GM12878 (cell line): Measurements from ENCODE around the gene LZTFL1. TPM values are rescaled to one million over a fixed set of nuclear protein-coding genes. Genes with fewer than 3 reads are reported as not detected.

Source experiments
- ATAC-seq: fragments of 200-7000 bp; cut with Tn5 transposase; 3 replicates; pipeline ENCODE4 v1.9.1; 2020; ENCODE audit warnings: mild to moderate bottlenecking, moderate library complexity
- BruUV-seq: library from RNA; stranded (reverse); fragments of 400-500 nt; replicated peaks from 2 replicates; lab custom pipeline; 2021; lab: Mats Ljungman, UMichigan
- CTCF ChIA-PET: fragments of 300-600 bp; sonication (Branson Sonifier 250); formaldehyde crosslinking; extraction: SDS; loops from one replicate; lab custom pipeline; 2021; ENCODE audit warnings: inconsistent platforms; lab: Yijun Ruan, JAX
- POLR2A ChIA-PET: fragments of 350-600 bp; formaldehyde crosslinking; extraction: SDS; loops from one replicate; lab custom pipeline; 2021; ENCODE audit warnings: inconsistent platforms; lab: Charles Lee
- RAD21 ChIA-PET: fragments of 300-600 bp; sonication (Branson Sonifier 250); formaldehyde crosslinking; loops from one replicate; lab custom pipeline; 2023; ENCODE audit warnings: antibody characterized with exemption; ENCODE audit not compliant: unreplicated experiment; lab: Charles Lee
- SMC1A ChIA-PET: fragments of 300-600 bp; sonication (Branson Sonifier 250); formaldehyde crosslinking; loops from one replicate; lab custom pipeline; 2023; ENCODE audit not compliant: unreplicated experiment, uncharacterized antibody; lab: Charles Lee
- DNase-seq: peaks from one replicate; pipeline ENCODE4 v3.0.0-alpha.2; 2011; ENCODE audit warnings: low read depth, low spot score
- FAIRE-seq: peaks from 3 replicates; lab custom pipeline; 2011; peaks lifted over from hg19 to GRCh38; lab: Jason Lieb, UNC
- H2AFZ ChIP-seq: 2 replicates; pipeline ENCODE4 v1.6.0; 2011; ENCODE audit warnings: low read depth, low read length, control low read depth; ENCODE audit not compliant: control insufficient read depth
- H3K27ac ChIP-seq: 2 replicates; pipeline ENCODE4 v1.5.1; 2011; ENCODE audit warnings: control low read depth; ENCODE audit not compliant: control insufficient read depth, insufficient read depth
- H3K27me3 ChIP-seq, 2 experiments: replicated peaks in 1 of 2; 2 replicates each; pipeline versions ENCODE4 v1.6.0 to v1.6.1; 2011; ENCODE audit warnings: low read length in 1 of 2; ENCODE audit not compliant: control insufficient read depth in 2 of 2, insufficient read depth in 2 of 2
- H3K36me3 ChIP-seq, 2 experiments: 2 replicates each; pipeline ENCODE4 v1.5.1; 2011; ENCODE audit warnings: low read length in 1 of 2; ENCODE audit not compliant: control insufficient read depth in 2 of 2, insufficient read depth in 2 of 2
- H3K4me1 ChIP-seq: 2 replicates; pipeline ENCODE4 v1.6.1; 2011; ENCODE audit warnings: mild to moderate bottlenecking, low read length, moderate library complexity, mixed read lengths; ENCODE audit not compliant: control insufficient read depth, insufficient read depth
- H3K4me2 ChIP-seq: 2 replicates; pipeline ENCODE4 v1.6.0; 2011; ENCODE audit warnings: control low read depth; ENCODE audit not compliant: control insufficient read depth, insufficient read depth
- H3K4me3 ChIP-seq: fragments of 200-600 bp; sonication (generic); 2 replicates; pipeline ENCODE4 v1.5.1; 2016
- H3K79me2 ChIP-seq: 2 replicates; pipeline ENCODE4 v1.6.0; 2011; ENCODE audit warnings: low read length; ENCODE audit not compliant: control insufficient read depth, insufficient read depth
- H3K9ac ChIP-seq: 2 replicates; pipeline ENCODE4 v1.8.0; 2011; ENCODE audit warnings: low read length, control low read depth, mixed read lengths; ENCODE audit not compliant: control insufficient read depth, insufficient read depth
- H3K9me3 ChIP-seq: replicated peaks from 3 replicates; pipeline ENCODE4 v1.5.1; 2011; ENCODE audit warnings: mild to moderate bottlenecking, low read length; ENCODE audit not compliant: control insufficient read depth, insufficient read depth
- H4K20me1 ChIP-seq: 2 replicates; pipeline ENCODE4 v1.6.0; 2011; ENCODE audit not compliant: control insufficient read depth, insufficient read depth
- BRCA1 ChIP-seq: IDR thresholded peaks from 2 replicates; pipeline ENCODE4 v1.6.1; 2011; ENCODE audit warnings: low read depth, low read length, improper control_type of control experiment
- CHD4 ChIP-seq: fragments of 200-600 bp; sonication (generic); IDR thresholded peaks from 2 replicates; pipeline ENCODE4 v1.6.1; 2016; ENCODE audit warnings: mild to moderate bottlenecking
- ESRRA ChIP-seq: IDR thresholded peaks from 2 replicates; pipeline ENCODE4 v1.6.1; 2012; ENCODE audit warnings: mild to moderate bottlenecking, low read length, improper control_type of control experiment
- GATAD2B ChIP-seq: fragments of 450-650 bp; conservative IDR thresholded peaks from 2 replicates; pipeline ENCODE4 v1.6.1; 2017; ENCODE audit warnings: low read depth, mild to moderate bottlenecking, moderate library complexity
- IRF4 ChIP-seq: IDR thresholded peaks from 2 replicates; pipeline ENCODE4 v1.6.1; 2011; ENCODE audit warnings: low read depth, low read length
- KAT2A ChIP-seq: conservative IDR thresholded peaks from 2 replicates; pipeline ENCODE4 v1.6.1; 2011; ENCODE audit warnings: low read depth, low read length; ENCODE audit not compliant: control insufficient read depth
- MYB ChIP-seq: fragments of 150-350 bp; IDR thresholded peaks from 2 replicates; pipeline ENCODE4 v1.6.1; 2014; ENCODE audit warnings: mild to moderate bottlenecking, low read depth, low read length, borderline replicate concordance
- NFYA ChIP-seq: IDR thresholded peaks from 2 replicates; pipeline ENCODE4 v1.6.1; 2011; ENCODE audit warnings: low read depth, mild to moderate bottlenecking, low read length, improper control_type of control experiment, borderline replicate concordance
- NRF1 ChIP-seq: conservative IDR thresholded peaks from 2 replicates; pipeline ENCODE4 v1.6.1; 2011; ENCODE audit warnings: mild to moderate bottlenecking, low read depth, low read length, improper control_type of control experiment
- RAD51 ChIP-seq: fragments of 450-650 bp; IDR thresholded peaks from 2 replicates; pipeline ENCODE4 v1.6.1; 2016; ENCODE audit warnings: moderate library complexity, mild to moderate bottlenecking, inconsistent platforms
- WGBS: methylation state at CpG from one replicate; pipeline ENCODE4 v1.1.6; 2016; ENCODE audit warnings: low lambda C conversion rate; ENCODE audit not compliant: insufficient replicate concordance, insufficient coverage; ENCODE audit errors: missing lambda C conversion rate; 5-methylcytosine and 5-hydroxymethylcytosine counted together
- in situ Hi-C: fragments of 300-500 bp; cut with MboI; formaldehyde crosslinking; loops from 9 replicates; pipeline ENCODE4 v1.14.3; 2018; ENCODE audit warnings: mixed read lengths
- intact Hi-C: fragments of 100-400 bp; cut with micrococcal nuclease; formaldehyde crosslinking; loops from one replicate; pipeline ENCODE4 v1.14.2; 2022; ENCODE audit not compliant: unreplicated experiment
- polyA plus RNA-seq, 11 experiments: library from polyadenylated mRNA; depleted of rRNA in 4 of 11; unstranded in 6 of 11; stranded (reverse) in 5 of 11; fragments of >200 nt; fragmentation: Nextera tagmentation in 4 of 11; fragmentation: Illumina TruSeq in 1 of 11; extraction: Ambion mirVana in 4 of 11; extraction: Trizol in 1 of 11; gene quantifications; 1 replicate in 1 of 11; 2 replicates in 10 of 11; pipeline versions ENCODE4 v1.2.1 to v1.2.3, GENCODE V29; 2011 to 2016; ENCODE audit warnings: inconsistent platforms in 2 of 11, missing spikeins in 2 of 11, low read depth in 1 of 11
- total RNA-seq, 4 experiments: library from RNA; depleted of rRNA in 3 of 4; stranded (reverse); fragments of >200 nt in 3 of 4; fragmentation: Illumina TruSeq in 1 of 4; extraction: Trizol in 1 of 4; gene quantifications; 2 replicates each; pipeline versions ENCODE4 v1.2.1 to v1.2.3, GENCODE V29; 2013 to 2021
- TF ChIP-seq, protein P1 (sequence below): fragments of 450-650 bp; IDR thresholded peaks from 2 replicates; pipeline ENCODE4 v1.6.1; 2016; ENCODE audit warnings: mild to moderate bottlenecking
- TF ChIP-seq, protein P2 (sequence below): fragments of 450-650 bp; IDR thresholded peaks from 2 replicates; pipeline ENCODE4 v1.6.1; 2016; ENCODE audit warnings: mild to moderate bottlenecking, moderate library complexity, borderline replicate concordance
- TF ChIP-seq, protein P3 (sequence below): IDR thresholded peaks from 2 replicates; pipeline ENCODE4 v1.6.1; 2011; ENCODE audit warnings: borderline replicate concordance, low read depth, mild to moderate bottlenecking, moderate library complexity, mixed read lengths, low read length; ENCODE audit not compliant: insufficient read depth; ENCODE audit errors: extremely low read length
- TF ChIP-seq, protein P4 (sequence below): IDR thresholded peaks from 2 replicates; pipeline ENCODE4 v1.6.1; 2011; ENCODE audit warnings: low read depth, mild to moderate bottlenecking, low read length, moderate library complexity, borderline replicate concordance; ENCODE audit errors: extremely low read depth

Gene LZTFL1
- total and polyA plus RNA-seq, 10 of the 15 experiments (the other 5 are each of a cell fraction or from before 2014, with no cell fraction given) = 9.8 to 74.1 (median 11.9) TPM

DNA sequence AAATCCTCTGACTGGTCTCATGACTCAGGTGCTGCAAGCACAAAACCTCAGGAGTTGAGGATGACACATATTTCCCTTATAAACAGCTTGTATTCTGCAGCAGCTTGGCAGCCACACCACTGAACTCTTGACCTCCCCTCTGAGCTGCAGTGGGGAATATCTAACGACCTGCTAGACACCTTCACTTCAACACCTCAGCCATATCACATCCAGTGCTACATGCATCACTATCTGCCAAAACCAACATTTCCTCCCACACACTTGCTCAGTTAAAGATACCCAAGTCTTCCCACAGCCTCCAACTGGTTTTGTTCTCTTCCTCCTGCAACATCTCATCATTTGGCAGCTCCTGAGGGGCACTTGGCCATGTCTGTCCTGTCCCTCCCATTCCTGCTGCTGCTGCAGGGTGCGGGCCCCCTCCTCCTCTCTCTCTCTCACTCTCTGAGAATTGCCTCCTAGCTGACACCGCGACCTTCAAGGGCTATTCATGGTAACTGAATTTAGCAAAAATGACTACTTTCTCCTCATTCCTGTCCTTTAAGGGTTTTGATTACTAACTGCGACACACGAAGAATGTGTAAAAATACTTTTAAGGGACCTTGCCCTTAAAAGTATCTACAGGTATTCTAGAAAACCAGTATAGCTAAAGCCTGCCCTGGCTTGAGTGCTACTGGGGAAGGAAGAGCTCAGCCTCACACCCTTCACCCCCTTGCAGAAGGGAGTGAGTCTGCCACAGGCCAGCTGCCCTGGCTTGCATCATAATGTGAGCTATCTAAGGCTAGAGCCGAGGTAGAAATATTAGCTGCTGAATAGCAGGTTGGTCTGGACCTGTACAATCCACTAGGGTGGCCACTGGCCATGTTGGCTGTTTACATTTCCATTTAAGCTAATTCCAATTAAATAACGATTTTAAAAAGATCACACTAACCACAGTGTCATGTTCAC is 39.4 kb upstream of the LZTFL1 start:
- Histone ChIP-seq H3K9me3 (no peaks in the 10 kb centered on the region), H3K9ac (no peak overlapping the region; the same call in 1 of the 2 replicates), H3K36me3 (peaks cover 0 to 2% of the 10 kb centered on the region in 2 experiments; a peak in 2 of 4 replicates), H2AFZ (no peak overlapping the region), H3K27me3 (peaks cover 0 to 3% of the 10 kb centered on the region in 2 experiments; a peak in 1 of 4 replicates), H3K27ac (0 out of 2 replicates have a peak overlapping the region, but pooled peaks have one; percentile 28), H3K4me1 (peaks cover 42% of the 10 kb centered on the region), H3K4me2 (peak overlapping the region; percentile 45; the same call in 1 of the 2 replicates), H3K4me3 (no peak overlapping the region), H4K20me1 (no peaks in the 10 kb centered on the region), H3K79me2 (no peaks in the 10 kb centered on the region)
- WGBS = 37% methylated on average over 8 of the region's 8 CpGs
- intact Hi-C loops (loop anchor here (1.0 kb wide), 2 partner anchors 16 to 34 kb away; no protein-coding TSS in a partner anchor), in situ Hi-C loops (no loop called here)
- no TSS peak for BruUV-seq
- DNase-seq (no peak), ATAC-seq (peak; percentile 70), FAIRE-seq (peak; percentile 65)
- ChIA-PET RAD21 (interaction anchor here (0.5 to 12.3 kb wide), 24 partner anchors 10 to 489 kb away, joined by 3 to 229 read pairs (median 5); partner anchors contain the start of gene LZTFL1), POLR2A (interaction anchor here (0.6 to 6.5 kb wide), 11 partner anchors 9 to 38 kb away, joined by 3 to 95 read pairs (median 10); no protein-coding TSS in a partner anchor), SMC1A (interaction anchor here (0.7 to 11.2 kb wide), 19 partner anchors 10 to 488 kb away, joined by 3 to 199 read pairs (median 4); no protein-coding TSS in a partner anchor), CTCF (interaction anchor here (0.8 to 2.7 kb wide), 16 partner anchors 11 to 195 kb away, joined by 3 to 23 read pairs (median 5); no protein-coding TSS in a partner anchor)
- TF ChIP-seq IRF4 = no peak; the same call in 1 of the 2 replicates
- TF ChIP-seq BRCA1 = no peak
- TF ChIP-seq NRF1 = no peak
- no peak for TF ChIP-seq ESRRA
- TF ChIP-seq RAD51 = peak; percentile 16; the same call in 1 of the 2 replicates
- TF ChIP-seq KAT2A = no peak
- TF ChIP-seq MYB = 0 out of 2 replicates have a peak, but pooled peaks have one; percentile 44
- TF ChIP-seq, protein P1, sequence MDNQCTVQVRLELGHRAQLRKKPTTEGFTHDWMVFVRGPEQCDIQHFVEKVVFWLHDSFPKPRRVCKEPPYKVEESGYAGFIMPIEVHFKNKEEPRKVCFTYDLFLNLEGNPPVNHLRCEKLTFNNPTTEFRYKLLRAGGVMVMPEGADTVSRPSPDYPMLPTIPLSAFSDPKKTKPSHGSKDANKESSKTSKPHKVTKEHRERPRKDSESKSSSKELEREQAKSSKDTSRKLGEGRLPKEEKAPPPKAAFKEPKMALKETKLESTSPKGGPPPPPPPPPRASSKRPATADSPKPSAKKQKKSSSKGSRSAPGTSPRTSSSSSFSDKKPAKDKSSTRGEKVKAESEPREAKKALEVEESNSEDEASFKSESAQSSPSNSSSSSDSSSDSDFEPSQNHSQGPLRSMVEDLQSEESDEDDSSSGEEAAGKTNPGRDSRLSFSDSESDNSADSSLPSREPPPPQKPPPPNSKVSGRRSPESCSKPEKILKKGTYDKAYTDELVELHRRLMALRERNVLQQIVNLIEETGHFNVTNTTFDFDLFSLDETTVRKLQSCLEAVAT = peak; percentile 82; the same call in 1 of the 2 replicates
- TF ChIP-seq, protein P2, sequence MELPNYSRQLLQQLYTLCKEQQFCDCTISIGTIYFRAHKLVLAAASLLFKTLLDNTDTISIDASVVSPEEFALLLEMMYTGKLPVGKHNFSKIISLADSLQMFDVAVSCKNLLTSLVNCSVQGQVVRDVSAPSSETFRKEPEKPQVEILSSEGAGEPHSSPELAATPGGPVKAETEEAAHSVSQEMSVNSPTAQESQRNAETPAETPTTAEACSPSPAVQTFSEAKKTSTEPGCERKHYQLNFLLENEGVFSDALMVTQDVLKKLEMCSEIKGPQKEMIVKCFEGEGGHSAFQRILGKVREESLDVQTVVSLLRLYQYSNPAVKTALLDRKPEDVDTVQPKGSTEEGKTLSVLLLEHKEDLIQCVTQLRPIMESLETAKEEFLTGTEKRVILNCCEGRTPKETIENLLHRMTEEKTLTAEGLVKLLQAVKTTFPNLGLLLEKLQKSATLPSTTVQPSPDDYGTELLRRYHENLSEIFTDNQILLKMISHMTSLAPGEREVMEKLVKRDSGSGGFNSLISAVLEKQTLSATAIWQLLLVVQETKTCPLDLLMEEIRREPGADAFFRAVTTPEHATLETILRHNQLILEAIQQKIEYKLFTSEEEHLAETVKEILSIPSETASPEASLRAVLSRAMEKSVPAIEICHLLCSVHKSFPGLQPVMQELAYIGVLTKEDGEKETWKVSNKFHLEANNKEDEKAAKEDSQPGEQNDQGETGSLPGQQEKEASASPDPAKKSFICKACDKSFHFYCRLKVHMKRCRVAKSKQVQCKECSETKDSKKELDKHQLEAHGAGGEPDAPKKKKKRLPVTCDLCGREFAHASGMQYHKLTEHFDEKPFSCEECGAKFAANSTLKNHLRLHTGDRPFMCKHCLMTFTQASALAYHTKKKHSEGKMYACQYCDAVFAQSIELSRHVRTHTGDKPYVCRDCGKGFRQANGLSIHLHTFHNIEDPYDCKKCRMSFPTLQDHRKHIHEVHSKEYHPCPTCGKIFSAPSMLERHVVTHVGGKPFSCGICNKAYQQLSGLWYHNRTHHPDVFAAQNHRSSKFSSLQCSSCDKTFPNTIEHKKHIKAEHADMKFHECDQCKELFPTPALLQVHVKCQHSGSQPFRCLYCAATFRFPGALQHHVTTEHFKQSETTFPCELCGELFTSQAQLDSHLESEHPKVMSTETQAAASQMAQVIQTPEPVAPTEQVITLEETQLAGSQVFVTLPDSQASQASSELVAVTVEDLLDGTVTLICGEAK = no peak
- peak; percentile 43; the same call in 1 of the 2 replicates for TF ChIP-seq GATAD2B
- no peak for TF ChIP-seq NFYA
- TF ChIP-seq CHD4 = no peak
- TF ChIP-seq, protein P3, sequence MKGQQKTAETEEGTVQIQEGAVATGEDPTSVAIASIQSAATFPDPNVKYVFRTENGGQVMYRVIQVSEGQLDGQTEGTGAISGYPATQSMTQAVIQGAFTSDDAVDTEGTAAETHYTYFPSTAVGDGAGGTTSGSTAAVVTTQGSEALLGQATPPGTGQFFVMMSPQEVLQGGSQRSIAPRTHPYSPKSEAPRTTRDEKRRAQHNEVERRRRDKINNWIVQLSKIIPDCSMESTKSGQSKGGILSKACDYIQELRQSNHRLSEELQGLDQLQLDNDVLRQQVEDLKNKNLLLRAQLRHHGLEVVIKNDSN = no peak
- TF ChIP-seq, protein P4, sequence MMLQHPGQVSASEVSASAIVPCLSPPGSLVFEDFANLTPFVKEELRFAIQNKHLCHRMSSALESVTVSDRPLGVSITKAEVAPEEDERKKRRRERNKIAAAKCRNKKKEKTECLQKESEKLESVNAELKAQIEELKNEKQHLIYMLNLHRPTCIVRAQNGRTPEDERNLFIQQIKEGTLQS = no peak
